OCI-LY7 (cell line): Measurements from ENCODE around the gene DMD. TPM values are rescaled to one million over a fixed set of nuclear protein-coding genes. Genes with fewer than 3 reads are reported as not detected.

Source experiments
- Bru-seq: library from RNA; stranded (reverse); fragments of 400-500 nt; gene quantifications from one replicate; lab custom pipeline; 2021; lab: Mats Ljungman, UMichigan
- BruChase-seq, 2 experiments: library from RNA; stranded (reverse); fragments of 400-500 nt; gene quantifications; one replicate each; lab custom pipeline; 2021; lab: Mats Ljungman, UMichigan
- BruUV-seq: library from RNA; stranded (reverse); fragments of 400-500 nt; replicated peaks from 2 replicates; lab custom pipeline; 2021; lab: Mats Ljungman, UMichigan
- CTCF ChIA-PET: fragments of 300-600 bp; sonication (Branson Sonifier 250); formaldehyde crosslinking; loops from one replicate; lab custom pipeline; 2022; ENCODE audit warnings: antibody characterized with exemption; ENCODE audit not compliant: unreplicated experiment; lab: Charles Lee
- POLR2A ChIA-PET: fragments of 300-600 bp; sonication (Branson Sonifier 250); formaldehyde crosslinking; loops from one replicate; lab custom pipeline; 2022; ENCODE audit warnings: antibody characterized with exemption; lab: Charles Lee
- DNase-seq: peaks from one replicate; pipeline ENCODE4 v3.0.0-alpha.2; 2015; ENCODE audit warnings: low spot score
- H2AFZ ChIP-seq: fragments of 200-600 bp; sonication (generic), shearing (Covaris generic); 2 replicates; pipeline ENCODE4 v1.6.1; 2014; ENCODE audit warnings: mild to moderate bottlenecking, antibody characterized with exemption, low read length, moderate library complexity
- H3K27ac ChIP-seq: fragments of 200-600 bp; sonication (generic); 2 replicates; pipeline ENCODE4 v1.5.1; 2014; ENCODE audit warnings: mixed run types, low read depth, mild to moderate bottlenecking, moderate library complexity, low read length, inconsistent platforms; ENCODE audit not compliant: poor library complexity, severe bottlenecking
- H3K36me3 ChIP-seq: fragments of 200-600 bp; sonication (generic); 2 replicates; pipeline ENCODE4 v1.6.1; 2014; ENCODE audit warnings: mild to moderate bottlenecking, antibody characterized with exemption, low read length, moderate library complexity, mixed read lengths; ENCODE audit not compliant: insufficient read depth
- H3K4me1 ChIP-seq: fragments of 200-600 bp; sonication (generic); 2 replicates; pipeline ENCODE4 v1.5.1; 2014; ENCODE audit warnings: mild to moderate bottlenecking, low read length; ENCODE audit not compliant: insufficient read depth, poor library complexity, severe bottlenecking
- H3K4me2 ChIP-seq: fragments of 200-600 bp; sonication (generic); 2 replicates; pipeline ENCODE4 v1.6.1; 2014; ENCODE audit warnings: mild to moderate bottlenecking, low read length
- H3K4me3 ChIP-seq: fragments of 200-600 bp; sonication (generic); 2 replicates; pipeline ENCODE4 v1.5.1; 2014; ENCODE audit warnings: mild to moderate bottlenecking, low read depth, low read length; ENCODE audit not compliant: poor library complexity, severe bottlenecking
- H3K79me2 ChIP-seq: fragments of 200-600 bp; sonication (generic); 2 replicates; pipeline ENCODE4 v1.6.1; 2016; ENCODE audit warnings: low read depth, mild to moderate bottlenecking, low read length, moderate library complexity, mixed read lengths; ENCODE audit not compliant: insufficient read depth
- H3K9me2 ChIP-seq: fragments of 200-600 bp; sonication (generic); 2 replicates; pipeline ENCODE4 v1.6.1; 2016; ENCODE audit warnings: mild to moderate bottlenecking, low read length, mixed read lengths; ENCODE audit not compliant: insufficient read depth
- H3K9me3 ChIP-seq: fragments of 200-600 bp; sonication (generic); 2 replicates; pipeline ENCODE4 v1.6.1; 2014; ENCODE audit warnings: mild to moderate bottlenecking, mixed run types, low read length, mixed read lengths
- H4K20me1 ChIP-seq: fragments of 200-600 bp; sonication (generic); 2 replicates; pipeline ENCODE4 v1.6.1; 2014; ENCODE audit warnings: mild to moderate bottlenecking, antibody characterized with exemption, low read length, moderate library complexity, mixed read lengths; ENCODE audit not compliant: insufficient read depth
- EZH2phosphoT487 ChIP-seq: fragments of 200-600 bp; sonication (generic); IDR thresholded peaks from 2 replicates; pipeline ENCODE4 v1.6.1; 2018; ENCODE audit warnings: low read depth, borderline replicate concordance, mild to moderate bottlenecking, mixed run types, antibody characterized with exemption, low read length, moderate library complexity, mixed read lengths
- intact Hi-C: fragments of 100-400 bp; cut with micrococcal nuclease; formaldehyde crosslinking; loops from one replicate; pipeline ENCODE4 v1.10.0; 2022; ENCODE audit not compliant: unreplicated experiment
- long read RNA-seq: library from polyadenylated mRNA; stranded (forward); transcript quantifications from one replicate; pipeline ENCODE4 v2.0.0, GENCODE V29; 2022
- total RNA-seq, 2 experiments: library from RNA; depleted of rRNA in 1 of 2; stranded (reverse); fragments of >200 nt in 1 of 2; shearing (Covaris generic) in 1 of 2; gene quantifications; 2 replicates each; pipeline ENCODE4 v1.2.3, GENCODE V29; 2014 to 2022
- TF ChIP-seq, protein P1 (sequence below): fragments of 200-600 bp; sonication (generic); conservative IDR thresholded peaks from 2 replicates; pipeline ENCODE4 v1.5.1; 2014; ENCODE audit warnings: mild to moderate bottlenecking, antibody characterized with exemption, low read length, moderate library complexity, mixed read lengths

The DMD gene
- 20.5 and 20.7 TPM in 2 replicates for total RNA-seq (2014; rRNA removed; shearing (Covaris generic))
- total RNA-seq (2022) = 61.4 and 63.3 TPM in 2 replicates
- Bru-seq, nascent RNA = percentile 45 among the genes with signal in this experiment
- BruChase-seq, experiment 1, labeled RNA remaining after a 6-hour chase = percentile 36 among the genes with signal in this experiment
- percentile 40 among the genes with signal in this experiment for BruChase-seq, experiment 2, labeled RNA remaining after a 2-hour chase
- long read RNA-seq, full-length matches to known transcripts = 25 of 62 reads
- long read RNA-seq, partial matches to known transcripts = 16 of 62 reads
- long read RNA-seq, other reads (novel, unspliced or antisense) = 21 of 62 reads

DNA sequence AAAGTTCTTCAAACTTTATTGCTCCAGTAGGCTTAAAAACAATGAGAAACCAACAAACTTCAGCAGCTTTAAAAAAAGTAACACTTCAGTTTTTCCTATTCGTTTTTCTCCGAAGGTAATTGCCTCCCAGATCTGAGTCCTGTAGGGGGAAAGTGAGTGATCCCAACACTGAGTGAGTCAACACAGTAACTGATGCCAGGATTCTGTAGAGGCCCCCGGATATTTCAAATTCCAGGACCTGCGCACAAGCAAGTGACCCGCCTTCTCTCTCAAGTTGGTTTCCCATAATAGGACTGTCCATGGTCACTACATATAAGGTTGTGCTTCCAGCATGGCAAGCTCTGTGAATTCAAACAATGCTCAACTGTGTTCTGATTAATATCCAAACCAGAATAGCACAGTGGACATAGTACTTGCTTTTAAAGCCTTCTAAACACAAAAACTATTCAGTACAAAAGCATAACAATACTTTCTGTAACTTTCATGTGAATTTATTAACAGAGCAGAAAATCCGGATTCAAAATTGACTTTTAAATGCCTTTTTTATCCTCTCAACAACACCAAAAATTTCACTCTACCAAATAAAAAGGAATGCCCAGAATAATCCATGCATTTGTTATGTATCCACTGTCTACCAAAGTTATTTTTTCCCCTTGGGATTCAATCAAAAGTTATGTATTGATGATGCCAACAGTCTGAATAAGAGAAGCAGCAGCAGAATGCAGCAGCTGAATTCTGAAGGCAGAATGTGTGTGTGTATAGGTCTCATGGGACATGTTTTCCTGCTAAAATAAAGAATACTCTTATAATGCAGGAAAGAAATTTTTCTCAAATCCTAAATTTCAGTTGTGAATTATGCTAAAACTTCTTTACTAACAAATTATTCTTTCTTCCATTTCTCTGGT lies at the start of gene DMD:
TSS of gene DMD (minus strand) at position 194 of the 905 bp plus-strand sequence. CDS start 237 bp downstream, outside the sequence.
- Histone ChIP-seq H3K9me3 (peaks cover 4% of the 10 kb centered on the region; the same call in 1 of the 2 replicates), H2AFZ (peak within 1 kb of the TSS; percentile 23; the same call in 1 of the 2 replicates), H3K36me3 (no peaks in the 10 kb centered on the region; the same call in 1 of the 2 replicates), H3K4me3 (no peak within 1 kb of the TSS), H3K4me1 (no peaks in the 10 kb centered on the region), H3K9me2 (no peaks in the 10 kb centered on the region), H3K4me2 (no peak within 1 kb of the TSS), H4K20me1 (no peaks in the 10 kb centered on the region), H3K27ac (no peak within 1 kb of the TSS), H3K79me2 (no peaks in the 10 kb centered on the region)
- DNase-seq = no peak
- no peak for TF ChIP-seq EZH2phosphoT487
- TF ChIP-seq, protein P1, sequence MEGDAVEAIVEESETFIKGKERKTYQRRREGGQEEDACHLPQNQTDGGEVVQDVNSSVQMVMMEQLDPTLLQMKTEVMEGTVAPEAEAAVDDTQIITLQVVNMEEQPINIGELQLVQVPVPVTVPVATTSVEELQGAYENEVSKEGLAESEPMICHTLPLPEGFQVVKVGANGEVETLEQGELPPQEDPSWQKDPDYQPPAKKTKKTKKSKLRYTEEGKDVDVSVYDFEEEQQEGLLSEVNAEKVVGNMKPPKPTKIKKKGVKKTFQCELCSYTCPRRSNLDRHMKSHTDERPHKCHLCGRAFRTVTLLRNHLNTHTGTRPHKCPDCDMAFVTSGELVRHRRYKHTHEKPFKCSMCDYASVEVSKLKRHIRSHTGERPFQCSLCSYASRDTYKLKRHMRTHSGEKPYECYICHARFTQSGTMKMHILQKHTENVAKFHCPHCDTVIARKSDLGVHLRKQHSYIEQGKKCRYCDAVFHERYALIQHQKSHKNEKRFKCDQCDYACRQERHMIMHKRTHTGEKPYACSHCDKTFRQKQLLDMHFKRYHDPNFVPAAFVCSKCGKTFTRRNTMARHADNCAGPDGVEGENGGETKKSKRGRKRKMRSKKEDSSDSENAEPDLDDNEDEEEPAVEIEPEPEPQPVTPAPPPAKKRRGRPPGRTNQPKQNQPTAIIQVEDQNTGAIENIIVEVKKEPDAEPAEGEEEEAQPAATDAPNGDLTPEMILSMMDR = no peak
- intact Hi-C loops = no loop called here
- CTCF ChIA-PET = no interaction called here
- POLR2A ChIA-PET = no interaction called here
- BruUV-seq = no TSS peak

DNA sequence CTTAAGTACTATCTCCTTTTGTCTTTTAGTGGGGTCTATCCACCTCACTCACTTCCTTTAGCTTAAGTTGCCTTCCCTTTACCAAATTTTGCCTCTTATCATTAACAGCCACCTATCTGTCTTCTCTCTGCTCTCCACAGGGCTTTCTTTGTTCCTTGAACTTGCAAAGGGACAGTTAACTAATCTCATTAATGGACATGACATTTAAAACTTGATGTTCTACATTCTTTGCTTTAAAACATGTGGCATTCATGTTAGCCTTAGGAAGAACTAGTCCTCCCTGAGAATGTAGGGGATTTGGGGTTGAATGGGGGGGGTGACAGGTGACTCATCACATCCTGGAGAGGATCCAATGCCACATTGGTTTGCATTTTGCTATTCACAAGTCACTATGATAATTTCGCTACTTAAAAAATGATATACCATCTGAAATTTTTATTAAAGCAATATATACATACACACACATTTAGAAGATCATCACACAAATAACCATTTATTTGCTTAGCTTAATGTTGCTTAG lies 41.0 kb upstream of the DMD start:
- intact Hi-C loops = loop anchor here (10.0 kb wide), 1 partner anchor 128 kb away; no protein-coding TSS in a partner anchor
- Histone ChIP-seq H4K20me1 (no peaks in the 10 kb centered on the region), H3K9me3 (no peaks in the 10 kb centered on the region; the same call in 1 of the 2 replicates), H3K4me1 (peaks cover 16% of the 10 kb centered on the region), H3K4me3 (no peak overlapping the region), H3K27ac (no peak overlapping the region), H3K4me2 (no peak overlapping the region), H3K36me3 (no peaks in the 10 kb centered on the region), H2AFZ (peak overlapping the region; percentile 66; the same call in 1 of the 2 replicates), H3K79me2 (no peaks in the 10 kb centered on the region), H3K9me2 (no peaks in the 10 kb centered on the region)
- DNase-seq = peak; percentile 6
- ChIA-PET CTCF (no interaction called here), POLR2A (interaction anchor here (1.1 kb wide), 1 partner anchor 8 kb away, joined by 4 read pairs; no protein-coding TSS in a partner anchor)
- TF ChIP-seq, protein P1 = no peak
- no peak for TF ChIP-seq EZH2phosphoT487
- BruUV-seq = no TSS peak
